H9 (cell line): Measurements from ENCODE around the gene KLK13. TPM values are rescaled to one million over a fixed set of nuclear protein-coding genes. Genes with fewer than 3 reads are reported as not detected.

Experiments
- DNase-seq: peaks from one replicate; pipeline ENCODE4 v3.0.0-alpha.2; 2017
- H2AFZ ChIP-seq: one replicate; pipeline ENCODE4 v1.6.1; 2013; ENCODE audit warnings: mild to moderate bottlenecking, low read length, control low read depth, moderate library complexity
- H2AK5ac ChIP-seq: 2 replicates; pipeline ENCODE4 v1.6.1; 2013; ENCODE audit warnings: low read length, control low read depth, mixed read lengths; ENCODE audit not compliant: insufficient read length
- H2BK120ac ChIP-seq: one replicate; pipeline ENCODE4 v1.6.1; 2013; ENCODE audit warnings: low read depth, mild to moderate bottlenecking, low read length, control low read depth, inconsistent platforms; ENCODE audit not compliant: poor library complexity, severe bottlenecking
- H2BK12ac ChIP-seq: 2 replicates; pipeline ENCODE4 v1.6.1; 2013; ENCODE audit warnings: low read length, control low read depth, mixed read lengths, low read depth; ENCODE audit not compliant: insufficient read length
- H2BK15ac ChIP-seq: 2 replicates; pipeline ENCODE4 v1.6.1; 2013; ENCODE audit warnings: low read depth, low read length, control low read depth
- H2BK20ac ChIP-seq: one replicate; pipeline ENCODE4 v1.6.1; 2013; ENCODE audit warnings: low read depth, mild to moderate bottlenecking, low read length, control low read depth, inconsistent platforms; ENCODE audit not compliant: poor library complexity, severe bottlenecking
- H2BK5ac ChIP-seq: 2 replicates; pipeline ENCODE4 v1.6.1; 2013; ENCODE audit warnings: low read length, control low read depth, mixed read lengths; ENCODE audit not compliant: insufficient read length
- H3K14ac ChIP-seq: 2 replicates; pipeline ENCODE4 v1.6.1; 2013; ENCODE audit warnings: low read length, control low read depth; ENCODE audit not compliant: insufficient read depth
- H3K18ac ChIP-seq: 2 replicates; pipeline ENCODE4 v1.6.1; 2013; ENCODE audit warnings: low read depth, mild to moderate bottlenecking, mixed read lengths, low read length, control low read depth; ENCODE audit not compliant: insufficient read length
- H3K23ac ChIP-seq: 2 replicates; pipeline ENCODE4 v1.6.1; 2013; ENCODE audit warnings: low read length, control low read depth, mixed read lengths, low read depth; ENCODE audit not compliant: insufficient read length
- H3K23me2 ChIP-seq: 2 replicates; pipeline ENCODE4 v1.6.1; 2013; ENCODE audit warnings: low read depth, mild to moderate bottlenecking, mixed read lengths, low read length, control low read depth; ENCODE audit not compliant: insufficient read length, poor library complexity, severe bottlenecking
- H3K27ac ChIP-seq: 2 replicates; pipeline ENCODE4 v1.5.1; 2013; ENCODE audit warnings: low read length, control low read depth, mixed read lengths, low read depth; ENCODE audit not compliant: insufficient read length
- H3K27me3 ChIP-seq: 2 replicates; pipeline ENCODE4 v1.6.1; 2013; ENCODE audit warnings: low read length, control low read depth, inconsistent platforms; ENCODE audit not compliant: insufficient read depth
- H3K4ac ChIP-seq: 2 replicates; pipeline ENCODE4 v1.6.1; 2013; ENCODE audit warnings: low read depth, mild to moderate bottlenecking, control low read depth, inconsistent platforms, low read length, moderate library complexity
- H3K4me1 ChIP-seq: 2 replicates; pipeline ENCODE4 v1.6.1; 2013; ENCODE audit warnings: low read length, control low read depth, inconsistent platforms; ENCODE audit not compliant: insufficient read depth
- H3K4me2 ChIP-seq: 2 replicates; pipeline ENCODE4 v1.6.1; 2013; ENCODE audit warnings: low read length, control low read depth, mixed read lengths; ENCODE audit not compliant: insufficient read length, insufficient read depth
- H3K56ac ChIP-seq: 2 replicates; pipeline ENCODE4 v1.6.1; 2013; ENCODE audit warnings: low read depth, mild to moderate bottlenecking, mixed read lengths, low read length, control low read depth; ENCODE audit not compliant: insufficient read length
- H3K79me1 ChIP-seq: 2 replicates; pipeline ENCODE4 v1.6.1; 2013; ENCODE audit warnings: low read depth, mild to moderate bottlenecking, moderate library complexity, low read length, control low read depth, inconsistent platforms; ENCODE audit not compliant: insufficient read depth, poor library complexity, severe bottlenecking
- H3K79me2 ChIP-seq: 2 replicates; pipeline ENCODE4 v1.6.1; 2013; ENCODE audit warnings: low read length, control low read depth, inconsistent platforms; ENCODE audit not compliant: insufficient read depth
- H3K9ac ChIP-seq: 2 replicates; pipeline ENCODE4 v1.6.1; 2013; ENCODE audit warnings: low read length, control low read depth, mixed read lengths; ENCODE audit not compliant: insufficient read length; ENCODE audit errors: extremely low read depth
- H3K9me3 ChIP-seq: one replicate; pipeline ENCODE4 v1.6.1; 2013; ENCODE audit warnings: low read depth, low read length, inconsistent platforms; ENCODE audit not compliant: control insufficient read depth
- H3T11ph ChIP-seq: one replicate; pipeline ENCODE4 v1.6.1; 2013; ENCODE audit warnings: mild to moderate bottlenecking, low read length, control low read depth, inconsistent platforms
- H4K20me1 ChIP-seq: one replicate; pipeline ENCODE4 v1.6.1; 2013; ENCODE audit not compliant: control insufficient read depth, insufficient read length, insufficient read depth
- H4K5ac ChIP-seq: 2 replicates; pipeline ENCODE4 v1.6.1; 2013; ENCODE audit warnings: low read depth, mild to moderate bottlenecking, mixed read lengths, low read length, control low read depth; ENCODE audit not compliant: insufficient read length
- H4K8ac ChIP-seq: replicated peaks from 2 replicates; pipeline ENCODE4 v1.6.1; 2013; ENCODE audit warnings: low read length, control low read depth, mixed read lengths, low read depth; ENCODE audit not compliant: insufficient read length
- H4K91ac ChIP-seq: 2 replicates; pipeline ENCODE4 v1.6.1; 2013; ENCODE audit warnings: low read depth, mild to moderate bottlenecking, moderate library complexity, mixed read lengths, low read length, control low read depth; ENCODE audit not compliant: insufficient read length
- H3K27ac Mint-ChIP-seq, 3 experiments: 2 replicates in 2 of 3; 3 replicates in 1 of 3; pipeline ENCODE4 v1.8.0; 2020 to 2021; ENCODE audit warnings: mixed read lengths in 3 of 3, mild to moderate bottlenecking in 1 of 3, moderate library complexity in 1 of 3
- H3K27me3 Mint-ChIP-seq: 2 replicates; pipeline ENCODE4 v1.8.0; 2021; ENCODE audit warnings: low read depth, mild to moderate bottlenecking, moderate library complexity, mixed read lengths
- H3K36me3 Mint-ChIP-seq, 3 experiments: 2 replicates in 2 of 3; 3 replicates in 1 of 3; pipeline ENCODE4 v1.8.0; 2020 to 2021; ENCODE audit warnings: low read depth in 3 of 3, mixed read lengths in 3 of 3; ENCODE audit not compliant: insufficient read depth in 1 of 3
- H3K4me1 Mint-ChIP-seq, 2 experiments: 2 replicates each; pipeline ENCODE4 v1.8.0; 2020; ENCODE audit warnings: mixed read lengths in 2 of 2
- H3K4me3 Mint-ChIP-seq, 2 experiments: 2 replicates in 1 of 2; 3 replicates in 1 of 2; pipeline ENCODE4 v1.8.0; 2020 to 2021; ENCODE audit warnings: mild to moderate bottlenecking in 2 of 2, mixed read lengths in 2 of 2, moderate library complexity in 1 of 2
- H3K9me3 Mint-ChIP-seq, 2 experiments: 2 replicates in 1 of 2; 3 replicates in 1 of 2; pipeline ENCODE4 v1.8.0; 2020; ENCODE audit warnings: mild to moderate bottlenecking in 2 of 2, mixed read lengths in 2 of 2, moderate library complexity in 1 of 2
- WGBS: extraction: QIAGEN DNeasy Blood & Tissue Kit; methylation state at CpG from one replicate; pipeline ENCODE4 v1.1.7; 2013; ENCODE audit warnings: missing lambda C conversion rate, low lambda C conversion rate, mixed read lengths; ENCODE audit not compliant: insufficient read length; ENCODE audit errors: extremely low coverage; 5-methylcytosine and 5-hydroxymethylcytosine counted together
- total RNA-seq: library from RNA; stranded (reverse); gene quantifications from 2 replicates; pipeline ENCODE4 v1.2.1, GENCODE V29; 2021
- TF ChIP-seq, protein P1 (sequence below): fragments of 200-600 bp; sonication (generic); conservative IDR thresholded peaks from 3 replicates; pipeline ENCODE4 v1.8.0; 2021; ENCODE audit warnings: antibody characterized with exemption, mild to moderate bottlenecking

Gene KLK13
- total RNA-seq, 1 experiment from 2014 or later: 4.2 TPM

DNA sequence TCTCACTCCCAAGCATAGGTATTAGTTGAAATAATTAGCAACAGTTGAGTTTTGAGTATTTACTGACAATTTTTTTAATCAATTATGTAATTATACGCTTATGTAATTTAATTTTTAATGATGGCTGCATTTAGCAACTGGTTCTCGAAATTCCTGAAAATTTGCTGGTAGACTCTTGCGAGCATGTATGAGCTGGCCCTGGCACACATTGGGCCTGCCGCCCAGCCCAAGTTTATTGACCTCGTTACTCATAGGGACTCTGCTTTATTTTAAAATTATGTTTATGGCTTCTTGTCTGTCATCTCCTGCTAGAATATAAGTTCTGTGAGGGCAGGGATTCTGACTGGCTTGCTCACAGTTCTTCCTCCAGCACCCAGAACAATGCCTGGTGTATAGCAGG is 11.1 kb upstream of the KLK13 start:
- H2AK5ac ChIP-seq: no peak overlapping the region
- H3K79me2 ChIP-seq: no peaks in the 10 kb centered on the region
- Mint-ChIP-seq H3K36me3 (peaks cover 0 to 7% (median 0%) of the 10 kb centered on the region in 3 experiments; a peak in 1 of 7 replicates), H3K9me3 (peaks cover 7 to 15% of the 10 kb centered on the region in 2 experiments), H3K4me1 (peaks cover 13 to 16% of the 10 kb centered on the region in 2 experiments), H3K4me3 (no peak overlapping the region), H3K27ac (no peak overlapping the region), H3K27me3 (peaks cover 7% of the 10 kb centered on the region; the same call in 1 of the 2 replicates)
- H3K4me1 ChIP-seq: peaks cover 2% of the 10 kb centered on the region; the same call in 1 of the 2 replicates
- H4K8ac ChIP-seq: no peak overlapping the region
- no peak for DNase-seq
- H2BK20ac ChIP-seq: no peak overlapping the region
- no peaks in the 10 kb centered on the region for H3K23me2 ChIP-seq
- no CpG with 5 or more reads among the region's 5 CpGs for WGBS
- no peaks in the 10 kb centered on the region for H4K20me1 ChIP-seq
- H3K4ac ChIP-seq: no peak overlapping the region
- H2BK5ac ChIP-seq: no peak overlapping the region
- no peaks in the 10 kb centered on the region for H3K79me1 ChIP-seq
- H3K9ac ChIP-seq: no peak overlapping the region
- H3K18ac ChIP-seq: no peak overlapping the region
- H3K9me3 ChIP-seq: no peaks in the 10 kb centered on the region
- no peak overlapping the region for H3K23ac ChIP-seq
- no peak overlapping the region for H3K4me2 ChIP-seq
- H3K56ac ChIP-seq: no peak overlapping the region
- no peak overlapping the region for H3K27ac ChIP-seq
- no peak overlapping the region for H4K91ac ChIP-seq
- no peak overlapping the region for H2AFZ ChIP-seq
- no peak overlapping the region for H4K5ac ChIP-seq
- no peak overlapping the region for H2BK12ac ChIP-seq
- H3K14ac ChIP-seq: no peak overlapping the region
- H3T11ph ChIP-seq: no peak overlapping the region
- H2BK120ac ChIP-seq: no peak overlapping the region
- no peak overlapping the region for H2BK15ac ChIP-seq
- H3K27me3 ChIP-seq: no peaks in the 10 kb centered on the region
- TF ChIP-seq, protein P1, sequence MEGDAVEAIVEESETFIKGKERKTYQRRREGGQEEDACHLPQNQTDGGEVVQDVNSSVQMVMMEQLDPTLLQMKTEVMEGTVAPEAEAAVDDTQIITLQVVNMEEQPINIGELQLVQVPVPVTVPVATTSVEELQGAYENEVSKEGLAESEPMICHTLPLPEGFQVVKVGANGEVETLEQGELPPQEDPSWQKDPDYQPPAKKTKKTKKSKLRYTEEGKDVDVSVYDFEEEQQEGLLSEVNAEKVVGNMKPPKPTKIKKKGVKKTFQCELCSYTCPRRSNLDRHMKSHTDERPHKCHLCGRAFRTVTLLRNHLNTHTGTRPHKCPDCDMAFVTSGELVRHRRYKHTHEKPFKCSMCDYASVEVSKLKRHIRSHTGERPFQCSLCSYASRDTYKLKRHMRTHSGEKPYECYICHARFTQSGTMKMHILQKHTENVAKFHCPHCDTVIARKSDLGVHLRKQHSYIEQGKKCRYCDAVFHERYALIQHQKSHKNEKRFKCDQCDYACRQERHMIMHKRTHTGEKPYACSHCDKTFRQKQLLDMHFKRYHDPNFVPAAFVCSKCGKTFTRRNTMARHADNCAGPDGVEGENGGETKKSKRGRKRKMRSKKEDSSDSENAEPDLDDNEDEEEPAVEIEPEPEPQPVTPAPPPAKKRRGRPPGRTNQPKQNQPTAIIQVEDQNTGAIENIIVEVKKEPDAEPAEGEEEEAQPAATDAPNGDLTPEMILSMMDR: no peak
